ENCODE results near the gene MTG2.

DNA sequence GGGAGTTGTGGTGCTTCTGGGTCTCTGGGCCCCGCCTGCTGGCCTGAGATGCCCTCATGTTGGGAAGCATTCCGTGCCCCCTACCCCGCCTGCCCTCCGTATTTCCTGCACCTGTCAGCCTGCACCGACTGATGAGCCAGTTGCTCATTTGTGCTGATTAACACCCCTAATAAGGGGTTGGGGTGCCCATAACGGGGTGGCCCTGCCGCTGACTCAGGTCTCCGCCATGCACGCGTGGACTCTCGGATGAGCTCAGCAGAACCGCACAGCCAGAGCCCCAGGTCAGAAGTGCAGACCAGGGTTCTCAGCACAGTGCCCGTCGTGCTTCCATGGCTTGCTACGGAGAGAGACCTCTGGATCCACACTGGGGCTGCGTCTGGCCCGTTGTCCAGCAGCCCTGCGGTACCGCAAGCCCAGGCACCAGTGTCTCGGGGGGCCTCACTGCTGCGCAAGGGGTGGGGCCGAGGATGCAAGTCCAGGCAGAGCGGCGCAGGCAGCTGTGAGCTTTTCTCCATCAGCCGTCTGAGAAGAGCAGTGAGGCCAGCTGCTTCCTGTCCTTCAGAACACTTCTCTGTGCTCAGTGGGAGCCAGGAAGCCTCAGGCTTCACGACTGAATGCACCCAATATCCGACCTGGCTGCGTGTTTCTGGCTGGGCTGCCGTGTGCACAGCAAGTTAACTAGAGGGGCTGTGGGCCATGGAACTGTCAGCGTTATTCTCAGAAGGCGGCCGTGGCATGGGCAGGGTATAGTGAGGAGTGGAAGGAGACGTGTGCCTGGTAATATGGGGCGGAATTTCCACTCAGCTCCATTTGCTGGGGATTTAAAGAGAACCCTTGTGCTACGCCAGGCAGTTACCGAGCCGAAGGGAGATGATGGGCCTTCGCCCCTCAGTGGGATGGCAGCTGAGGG lies 18.6 kb downstream of the MTG2 start:
- TF ChIP-seq, protein P1, sequence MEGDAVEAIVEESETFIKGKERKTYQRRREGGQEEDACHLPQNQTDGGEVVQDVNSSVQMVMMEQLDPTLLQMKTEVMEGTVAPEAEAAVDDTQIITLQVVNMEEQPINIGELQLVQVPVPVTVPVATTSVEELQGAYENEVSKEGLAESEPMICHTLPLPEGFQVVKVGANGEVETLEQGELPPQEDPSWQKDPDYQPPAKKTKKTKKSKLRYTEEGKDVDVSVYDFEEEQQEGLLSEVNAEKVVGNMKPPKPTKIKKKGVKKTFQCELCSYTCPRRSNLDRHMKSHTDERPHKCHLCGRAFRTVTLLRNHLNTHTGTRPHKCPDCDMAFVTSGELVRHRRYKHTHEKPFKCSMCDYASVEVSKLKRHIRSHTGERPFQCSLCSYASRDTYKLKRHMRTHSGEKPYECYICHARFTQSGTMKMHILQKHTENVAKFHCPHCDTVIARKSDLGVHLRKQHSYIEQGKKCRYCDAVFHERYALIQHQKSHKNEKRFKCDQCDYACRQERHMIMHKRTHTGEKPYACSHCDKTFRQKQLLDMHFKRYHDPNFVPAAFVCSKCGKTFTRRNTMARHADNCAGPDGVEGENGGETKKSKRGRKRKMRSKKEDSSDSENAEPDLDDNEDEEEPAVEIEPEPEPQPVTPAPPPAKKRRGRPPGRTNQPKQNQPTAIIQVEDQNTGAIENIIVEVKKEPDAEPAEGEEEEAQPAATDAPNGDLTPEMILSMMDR (IDR thresholded peaks at IDR 0.05), result no peak
- TF ChIP-seq POLR2A (IDR thresholded peaks at IDR 0.05), result no peak
